GM19468 (cell line): ENCODE measurements around the gene CENPT.

Source experiments
- ATAC-seq: cut with Tn5 transposase; IDR thresholded peaks from one replicate; pipeline ENCODE4 v1.9.1; 2021; ENCODE audit warnings: mild to moderate bottlenecking, moderate library complexity, moderate number of reproducible peaks; ENCODE audit not compliant: unreplicated experiment; ENCODE audit errors: extremely low read depth

Gene CENPT

GRCh38 chr16:67820608-67821259, 26.8 kb downstream of the CENPT start:
- ATAC-seq = no peak

- ATAC-seq = no peak
Observed at GRCh38 chr16:67814567-67814966, 32.9 kb downstream of the CENPT start.

GRCh38 chr16:67811899-67812298, 35.6 kb downstream of the CENPT start:
- no peak for ATAC-seq

- no peak for ATAC-seq
Observed at GRCh38 chr16:67807148-67807682, 40.3 kb downstream of the CENPT start.

- ATAC-seq = peak; percentile 84
Observed at GRCh38 chr16:67806428-67807147, 40.9 kb downstream of the CENPT start, which contains the start of the genes RANBP10 and TSNAXIP1. RANBP10 (minus strand) TSS chr16:67806560; CDS start chr16:67806536, 24 bp downstream. TSNAXIP1 (plus strand) TSS chr16:67806889; CDS start chr16:67807150, 261 bp downstream.

DNA sequence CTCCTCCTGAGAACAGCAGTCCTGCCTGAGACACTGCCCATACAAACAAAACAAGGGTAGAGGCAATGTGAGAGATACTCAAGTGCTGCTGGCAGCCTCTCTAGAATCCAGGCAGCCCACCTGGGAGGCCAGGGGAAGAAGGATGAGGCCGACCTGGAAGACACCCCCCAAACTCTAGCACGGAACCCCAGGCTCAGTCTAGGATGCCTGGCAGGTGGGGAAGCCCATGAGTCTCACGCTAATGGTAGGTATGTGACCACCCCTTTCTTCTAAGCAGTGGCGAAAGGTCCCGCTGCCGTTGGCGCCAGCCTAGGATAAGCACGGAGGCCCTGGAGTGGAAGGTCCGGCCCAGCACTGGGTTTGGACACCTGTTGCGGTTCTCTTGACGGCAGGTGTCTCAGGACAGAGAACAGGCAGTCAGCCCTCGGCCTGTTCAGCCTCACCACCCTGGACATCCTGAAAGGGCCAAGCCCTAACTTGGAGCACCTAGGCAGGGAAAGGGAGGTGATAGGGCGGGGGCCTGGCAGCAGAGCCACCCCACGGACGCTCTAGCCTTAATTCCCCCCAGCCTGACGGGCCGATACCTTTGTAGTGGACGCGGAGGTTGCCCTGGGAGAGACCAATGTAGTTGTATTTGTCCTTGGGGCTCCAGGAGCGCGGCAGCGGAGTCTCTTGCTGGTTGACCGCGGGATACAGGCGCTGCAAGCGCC, 41.6 kb downstream of the CENPT start:
- no peak for ATAC-seq

DNA sequence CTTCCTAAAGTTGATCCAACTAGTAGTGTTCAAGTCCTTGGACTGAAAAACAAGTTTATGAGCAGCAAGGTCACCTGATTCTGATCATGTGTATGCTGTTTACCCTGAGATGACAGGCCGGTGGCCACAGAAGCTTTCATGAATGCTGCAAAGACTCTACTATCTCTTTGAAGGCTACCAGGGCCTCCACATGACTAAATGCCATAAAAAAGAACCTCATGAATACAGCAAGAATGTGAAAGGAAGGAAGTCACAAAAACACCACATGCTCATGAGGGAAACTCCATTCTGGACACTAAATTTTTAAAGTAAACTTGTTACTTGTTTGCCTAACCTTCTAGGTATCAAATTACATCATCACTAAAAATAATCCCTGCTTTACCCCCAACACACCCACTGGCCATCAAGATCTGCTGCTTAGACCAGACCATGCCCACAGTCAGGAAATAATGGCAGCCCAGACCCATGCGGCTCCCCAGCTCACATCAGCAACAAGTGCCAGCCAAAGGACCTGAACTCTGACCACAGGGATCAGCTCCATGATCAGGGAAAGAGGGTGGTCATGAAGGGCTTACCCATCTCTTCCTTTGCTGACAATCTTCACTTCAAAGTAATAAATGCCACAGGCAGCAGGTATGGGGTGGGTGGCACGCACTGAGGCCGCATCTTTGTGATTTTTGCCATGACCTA, 42.5 kb downstream of the CENPT start:
- no peak for ATAC-seq

GRCh38 chr16:67803894-67804293, 43.6 kb downstream of the CENPT start:
- no peak for ATAC-seq

DNA sequence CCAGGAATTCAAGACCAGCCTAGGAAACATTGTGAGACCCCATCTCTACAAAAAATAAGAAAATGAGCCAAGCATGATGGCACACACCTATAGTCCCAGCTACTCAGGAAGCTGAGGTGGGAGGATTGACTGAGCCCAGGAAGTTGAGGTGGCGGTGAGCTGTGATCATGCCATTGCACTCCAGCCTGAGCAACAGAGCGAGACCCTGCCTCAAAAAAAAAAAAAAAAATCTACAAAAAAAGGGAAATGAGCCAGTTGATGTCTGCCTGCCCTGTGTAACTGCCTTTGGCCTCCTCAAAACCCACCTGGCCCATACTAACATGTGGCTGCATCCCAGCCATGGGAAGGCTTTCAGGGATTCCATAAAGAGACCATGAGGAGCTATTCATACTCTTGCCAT, 45.6 kb downstream of the CENPT start:
- ATAC-seq = no peak

- ATAC-seq = no peak
Observed at GRCh38 chr16:67801241-67801640, 46.3 kb downstream of the CENPT start.

DNA sequence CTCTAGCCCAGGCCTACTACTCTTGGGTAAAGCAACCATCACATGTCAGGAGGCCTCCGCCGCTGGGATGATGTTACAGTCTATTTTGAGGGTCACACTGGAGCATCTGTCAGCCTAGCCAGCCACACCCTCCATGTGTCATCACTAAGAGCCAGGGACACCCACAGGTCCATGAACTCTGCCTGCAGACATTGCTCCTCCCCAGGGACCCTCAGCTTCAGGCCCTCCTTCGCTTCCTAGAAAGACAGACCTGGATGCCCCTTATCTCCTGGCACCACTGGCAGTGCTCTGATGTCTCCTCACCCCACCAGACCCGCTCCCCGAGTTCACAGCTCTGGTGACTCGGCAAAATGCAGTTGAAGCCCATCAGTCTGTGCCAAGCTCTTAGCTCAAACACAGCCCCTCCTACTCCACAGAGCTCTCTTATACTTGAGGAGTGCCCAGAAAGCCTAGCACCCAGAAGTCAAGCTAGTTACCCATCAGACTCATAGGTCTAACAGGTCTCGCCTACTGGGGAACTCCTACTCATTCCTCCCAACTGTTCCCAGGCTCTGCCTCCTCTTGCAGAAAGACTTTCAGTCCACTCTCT, 47.1 kb downstream of the CENPT start:
- no peak for ATAC-seq

DNA sequence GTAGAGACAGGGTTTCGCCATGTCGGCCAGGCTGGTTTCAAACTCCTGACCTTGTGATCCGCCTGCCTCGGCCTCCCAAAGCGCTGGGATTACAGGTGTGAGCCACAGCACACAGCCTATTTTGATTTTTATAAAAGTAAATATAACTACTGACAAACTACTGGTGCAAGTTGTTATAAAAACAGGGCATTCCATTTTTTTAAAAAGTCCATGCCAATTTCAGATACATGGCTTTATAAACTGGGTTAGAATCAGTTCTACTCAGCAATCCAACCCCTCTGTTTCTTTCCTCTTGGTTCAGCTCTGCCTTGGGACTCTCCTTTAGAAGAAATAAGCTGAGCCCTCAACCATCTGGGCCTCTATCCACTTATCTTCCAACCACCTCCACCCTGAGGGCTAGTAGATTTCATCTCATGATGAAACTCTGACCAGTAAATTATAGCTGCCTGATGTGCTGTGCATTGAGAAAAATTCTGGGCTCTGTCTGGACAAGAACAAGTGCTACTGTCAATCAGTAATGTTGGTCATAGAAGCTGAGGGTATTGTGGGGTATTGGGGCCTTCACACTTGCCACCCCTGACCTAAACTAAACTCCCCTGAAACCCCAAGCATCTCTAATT, 51.3 kb downstream of the CENPT start:
- ATAC-seq = no peak

DNA sequence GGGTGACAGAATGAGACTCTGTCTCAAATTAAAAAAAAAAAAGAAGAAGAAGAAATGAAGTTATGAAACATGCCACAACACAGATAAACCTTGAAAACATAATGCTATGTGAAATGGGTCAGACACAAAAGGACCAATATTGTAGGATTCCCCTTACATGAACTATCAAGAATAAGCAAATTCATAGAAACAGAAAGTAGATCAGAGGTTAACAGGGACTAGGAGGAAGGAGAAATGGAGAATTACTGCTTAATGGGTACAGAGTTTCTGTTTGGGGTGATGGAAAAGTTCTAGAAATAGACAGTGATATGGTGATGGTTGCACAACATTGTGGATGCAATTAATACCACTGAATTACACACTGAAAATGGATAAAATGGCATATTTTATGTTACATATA, 57.4 kb downstream of the CENPT start:
- no peak for ATAC-seq

DNA sequence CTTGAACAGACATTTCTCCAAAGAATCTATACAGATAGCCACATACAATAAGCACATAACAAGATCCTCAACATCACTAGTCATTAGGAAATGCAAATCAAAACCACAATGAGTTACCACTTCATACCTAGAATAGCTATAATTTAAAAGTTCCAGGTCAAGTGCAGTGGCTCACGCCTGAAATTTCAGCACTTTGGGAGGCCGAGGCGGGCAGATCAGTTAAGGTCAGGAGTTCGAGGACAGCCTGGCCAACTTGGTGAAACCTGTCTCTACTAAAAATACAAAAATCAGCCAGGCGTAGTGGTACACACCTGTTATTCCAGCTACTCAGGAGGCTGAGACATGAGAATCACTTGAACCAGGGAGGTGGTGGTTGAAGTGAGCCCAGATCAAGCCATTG, 61.0 kb downstream of the CENPT start:
- no peak for ATAC-seq

DNA sequence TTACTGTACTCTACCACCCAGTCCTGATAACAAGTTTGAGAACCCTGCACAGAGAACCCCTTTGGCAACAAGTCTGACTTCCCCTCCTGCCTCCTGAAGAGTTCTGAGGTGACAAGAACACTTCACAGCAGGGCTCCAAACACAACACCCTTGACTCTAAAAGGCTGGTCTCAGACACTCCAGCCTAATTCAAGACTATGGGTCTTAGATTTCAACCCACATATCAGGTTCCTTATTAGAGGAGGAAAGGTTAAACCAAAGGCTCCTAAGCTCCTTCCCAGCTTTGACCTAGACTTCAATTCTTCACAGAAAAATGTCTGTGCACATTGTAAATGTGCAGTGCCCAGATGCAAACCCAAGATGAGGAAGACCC, 64.2 kb downstream of the CENPT start:
- no peak for ATAC-seq

- no peak for ATAC-seq
Observed at GRCh38 chr16:67782567-67783352, 64.7 kb downstream of the CENPT start.

DNA sequence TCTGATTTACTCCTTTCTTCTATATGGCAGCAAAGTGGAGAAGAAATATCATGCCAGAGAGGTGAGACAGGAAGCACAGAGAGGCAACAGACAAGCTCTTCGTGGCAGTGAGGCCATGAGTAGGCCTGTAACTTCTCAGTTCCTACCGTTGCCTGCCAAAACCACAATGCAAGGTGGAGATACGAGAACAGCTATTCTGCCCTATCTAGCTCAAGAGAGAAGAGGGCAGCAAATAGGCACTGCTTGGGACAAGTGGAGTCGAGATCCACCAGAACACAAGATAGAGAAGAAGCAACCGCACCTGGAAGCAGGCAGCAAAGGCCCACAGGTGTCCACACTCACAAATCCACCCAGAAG, 66.0 kb downstream of the CENPT start:
- ATAC-seq = no peak

GRCh38 chr16:67780847-67781564, 66.5 kb downstream of the CENPT start:
- ATAC-seq = no peak
